ENCODE results near the gene CTXND1.

Gene CTXND1

DNA sequence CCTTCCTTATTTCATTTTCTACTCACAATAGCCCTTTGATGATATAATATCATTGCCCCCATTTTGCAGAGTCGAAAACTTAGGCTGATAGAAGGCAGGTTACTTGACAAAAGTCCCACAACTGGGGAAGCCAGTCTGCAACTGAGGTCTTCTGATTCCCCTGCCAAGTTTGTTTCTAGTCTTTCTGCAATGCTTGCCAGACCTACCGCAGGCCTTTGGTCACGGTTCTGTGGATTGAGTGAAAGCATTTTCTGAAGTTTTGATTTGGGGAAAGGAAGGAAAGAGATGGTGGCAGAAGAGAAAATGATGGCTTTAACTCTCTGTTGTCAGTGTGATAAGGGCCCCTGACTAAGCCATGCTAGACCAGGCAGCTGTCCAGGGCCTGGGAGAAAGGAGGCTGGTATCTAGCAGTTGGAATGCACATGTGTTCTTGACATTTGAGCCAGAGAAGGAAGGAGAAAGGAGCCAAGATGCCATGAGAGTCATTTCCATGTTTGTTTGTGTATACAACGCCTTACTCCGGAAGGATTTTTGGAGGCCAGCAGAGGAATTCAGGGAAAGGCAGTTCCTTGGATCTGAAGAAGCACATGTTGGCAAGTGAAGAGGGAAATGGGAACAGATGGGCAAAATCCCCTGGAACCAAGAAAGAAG lies 69.3 kb downstream of the CTXND1 start:
- DNase-seq (ENCODE audit: low read depth in 1 of 2, low spot score in 1 of 2), result no peak
- TF ChIP-seq POLR2AphosphoS5 (IDR thresholded peaks at IDR 0.05; ENCODE audit: low read depth), result no peak
- no peak for TF ChIP-seq SPI1 (IDR thresholded peaks at IDR 0.05; ENCODE audit: borderline replicate concordance, low read depth)
- no peak for TF ChIP-seq GABPA (IDR thresholded peaks at IDR 0.05; ENCODE audit: low read depth)
- no peak for TF ChIP-seq CTCF (IDR thresholded peaks at IDR 0.05; ENCODE audit: insufficient read depth, low read length)
- TF ChIP-seq, protein P1, sequence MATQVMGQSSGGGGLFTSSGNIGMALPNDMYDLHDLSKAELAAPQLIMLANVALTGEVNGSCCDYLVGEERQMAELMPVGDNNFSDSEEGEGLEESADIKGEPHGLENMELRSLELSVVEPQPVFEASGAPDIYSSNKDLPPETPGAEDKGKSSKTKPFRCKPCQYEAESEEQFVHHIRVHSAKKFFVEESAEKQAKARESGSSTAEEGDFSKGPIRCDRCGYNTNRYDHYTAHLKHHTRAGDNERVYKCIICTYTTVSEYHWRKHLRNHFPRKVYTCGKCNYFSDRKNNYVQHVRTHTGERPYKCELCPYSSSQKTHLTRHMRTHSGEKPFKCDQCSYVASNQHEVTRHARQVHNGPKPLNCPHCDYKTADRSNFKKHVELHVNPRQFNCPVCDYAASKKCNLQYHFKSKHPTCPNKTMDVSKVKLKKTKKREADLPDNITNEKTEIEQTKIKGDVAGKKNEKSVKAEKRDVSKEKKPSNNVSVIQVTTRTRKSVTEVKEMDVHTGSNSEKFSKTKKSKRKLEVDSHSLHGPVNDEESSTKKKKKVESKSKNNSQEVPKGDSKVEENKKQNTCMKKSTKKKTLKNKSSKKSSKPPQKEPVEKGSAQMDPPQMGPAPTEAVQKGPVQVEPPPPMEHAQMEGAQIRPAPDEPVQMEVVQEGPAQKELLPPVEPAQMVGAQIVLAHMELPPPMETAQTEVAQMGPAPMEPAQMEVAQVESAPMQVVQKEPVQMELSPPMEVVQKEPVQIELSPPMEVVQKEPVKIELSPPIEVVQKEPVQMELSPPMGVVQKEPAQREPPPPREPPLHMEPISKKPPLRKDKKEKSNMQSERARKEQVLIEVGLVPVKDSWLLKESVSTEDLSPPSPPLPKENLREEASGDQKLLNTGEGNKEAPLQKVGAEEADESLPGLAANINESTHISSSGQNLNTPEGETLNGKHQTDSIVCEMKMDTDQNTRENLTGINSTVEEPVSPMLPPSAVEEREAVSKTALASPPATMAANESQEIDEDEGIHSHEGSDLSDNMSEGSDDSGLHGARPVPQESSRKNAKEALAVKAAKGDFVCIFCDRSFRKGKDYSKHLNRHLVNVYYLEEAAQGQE (IDR thresholded peaks at IDR 0.05; ENCODE audit: insufficient replicate concordance, low read depth), result no peak
- no peak overlapping the region for H3K27ac ChIP-seq (replicated peaks)
- no peak overlapping the region for H3K4me3 ChIP-seq (replicated peaks; ENCODE audit: insufficient read depth, low read length)
- H3K27me3 ChIP-seq (ENCODE audit: insufficient read depth, poor library complexity, severe bottlenecking), result no peaks in the 10 kb centered on the region

DNA sequence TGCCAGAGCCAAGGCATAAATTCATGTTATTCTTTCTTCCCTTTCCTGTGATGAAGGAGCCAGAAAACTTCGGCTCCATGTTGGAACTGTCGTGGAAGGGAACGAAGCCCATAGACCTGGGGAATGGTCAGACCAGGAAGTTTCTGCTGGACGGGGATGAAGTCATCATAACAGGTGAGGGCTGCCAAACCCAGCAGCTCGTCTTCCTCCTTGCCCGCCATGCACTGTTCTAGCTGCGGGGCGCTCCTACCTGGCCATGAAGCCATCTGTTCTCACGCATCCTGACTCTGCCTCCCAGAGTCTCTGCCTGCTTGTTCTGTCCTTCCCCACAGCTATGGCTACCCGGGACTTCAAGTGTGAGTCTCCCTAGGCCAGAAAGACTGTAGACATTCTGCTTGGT lies 71.0 kb downstream of the CTXND1 start:
- H3K27me3 ChIP-seq (ENCODE audit: insufficient read depth, poor library complexity, severe bottlenecking), result no peaks in the 10 kb centered on the region
- DNase-seq (ENCODE audit: low read depth in 1 of 2, low spot score in 1 of 2), result no peak
- H3K27ac ChIP-seq (replicated peaks), result no peak overlapping the region
- TF ChIP-seq CTCF (IDR thresholded peaks at IDR 0.05; ENCODE audit: insufficient read depth, low read length) (no peak), POLR2AphosphoS5 (IDR thresholded peaks at IDR 0.05; ENCODE audit: low read depth) (no peak), SPI1 (IDR thresholded peaks at IDR 0.05; ENCODE audit: borderline replicate concordance, low read depth) (no peak), GABPA (IDR thresholded peaks at IDR 0.05; ENCODE audit: low read depth) (no peak)
- TF ChIP-seq, protein P1 (IDR thresholded peaks at IDR 0.05; ENCODE audit: insufficient replicate concordance, low read depth), result no peak
- H3K4me3 ChIP-seq (replicated peaks; ENCODE audit: insufficient read depth, low read length), result no peak overlapping the region

GRCh38 chr15:80180468-80180867 lies 71.5 kb downstream of the CTXND1 start:
- no peak for DNase-seq (ENCODE audit: low read depth in 1 of 2, low spot score in 1 of 2)
- Histone ChIP-seq H3K4me3 (replicated peaks; ENCODE audit: insufficient read depth, low read length) (no peak overlapping the region), H3K27ac (replicated peaks) (no peak overlapping the region), H3K27me3 (ENCODE audit: insufficient read depth, poor library complexity, severe bottlenecking) (no peaks in the 10 kb centered on the region)
- TF ChIP-seq SPI1 (IDR thresholded peaks at IDR 0.05; ENCODE audit: borderline replicate concordance, low read depth) (no peak), GABPA (IDR thresholded peaks at IDR 0.05; ENCODE audit: low read depth) (no peak), CTCF (IDR thresholded peaks at IDR 0.05; ENCODE audit: insufficient read depth, low read length) (no peak), POLR2AphosphoS5 (IDR thresholded peaks at IDR 0.05; ENCODE audit: low read depth) (no peak)
- TF ChIP-seq, protein P1 (IDR thresholded peaks at IDR 0.05; ENCODE audit: insufficient replicate concordance, low read depth), result no peak

Measured in HL-60 (cell line).